ENCODE data around the gene CUX1.

- TF ChIP-seq CTCF (IDR thresholded peaks at IDR 0.05) (no peak), POLR2A (IDR thresholded peaks at IDR 0.05) (no peak)
Observed at GRCh38 chr7:101911800-101912715, 94.6 kb downstream of the CUX1 start.

All from suprapubic skin (tissue), 3 donors.